KOPT-K1 (cell line): ENCODE measurements around the gene VAC14.
A peak's percentile ranks its signal among the peaks of the same experiment; 100 is the strongest.
"Not testable (repeated sequence)": the region's sequence is repeated elsewhere in the genome, so short reads cannot be mapped to it uniquely, and the experiment has no call there.

Source experiments
- H3K27ac ChIP-seq: fragments of 200-600 bp; sonication (generic); 2 replicates; pipeline ENCODE4 v1.5.1; 2016; ENCODE audit warnings: antibody characterized with exemption, mild to moderate bottlenecking, low read depth, low read length; ENCODE audit not compliant: poor library complexity, severe bottlenecking
- H3K36me3 ChIP-seq: fragments of 200-600 bp; sonication (generic); 2 replicates; pipeline ENCODE4 v1.5.1; 2017; ENCODE audit warnings: antibody characterized with exemption, mild to moderate bottlenecking, low read length, moderate library complexity; ENCODE audit not compliant: insufficient read depth
- H3K9me3 ChIP-seq: fragments of 200-600 bp; sonication (generic); 2 replicates; pipeline ENCODE4 v1.5.1; 2017; ENCODE audit warnings: antibody characterized with exemption, low read length, mild to moderate bottlenecking; ENCODE audit not compliant: insufficient read depth, poor library complexity, severe bottlenecking

Gene VAC14

GRCh38 chr16:70800781-70801480 is at the start of gene VAC14:
Gene VAC14 (minus strand): TSS chr16:70801158. CDS start chr16:70800900, 258 bp downstream.
- peaks cover 25% of the 10 kb centered on the region; the same call in 1 of the 2 replicates for H3K36me3 ChIP-seq
- peak within 1 kb of the TSS; percentile 62 for H3K27ac ChIP-seq
- H3K9me3 ChIP-seq: peaks cover 23% of the 10 kb centered on the region

GRCh38 chr16:70823498-70824118 is 22.6 kb upstream of the VAC14 start:
- H3K36me3 ChIP-seq, H3K27ac ChIP-seq, H3K9me3 ChIP-seq: not testable (repeated sequence)

GRCh38 chr16:70822734-70823133 is 21.8 kb upstream of the VAC14 start:
- H3K9me3 ChIP-seq, H3K27ac ChIP-seq, H3K36me3 ChIP-seq: not testable (repeated sequence)

GRCh38 chr16:70818088-70818487 is 17.1 kb upstream of the VAC14 start:
- not testable (repeated sequence) for H3K9me3 ChIP-seq, H3K36me3 ChIP-seq, H3K27ac ChIP-seq

- Histone ChIP-seq H3K27ac (no peak overlapping the region), H3K9me3 (peaks cover 3% of the 10 kb centered on the region), H3K36me3 (no peaks in the 10 kb centered on the region)
Observed at GRCh38 chr16:70809392-70810060, 8.6 kb upstream of the VAC14 start.

- no peaks in the 10 kb centered on the region for H3K36me3 ChIP-seq
- peaks cover 15% of the 10 kb centered on the region for H3K9me3 ChIP-seq
- H3K27ac ChIP-seq: no peak overlapping the region
Observed at GRCh38 chr16:70808371-70808770, 7.4 kb upstream of the VAC14 start.

GRCh38 chr16:70805787-70806186 is 4.8 kb upstream of the VAC14 start:
- no peaks in the 10 kb centered on the region for H3K36me3 ChIP-seq
- peaks cover 23% of the 10 kb centered on the region for H3K9me3 ChIP-seq
- H3K27ac ChIP-seq: no peak overlapping the region

GRCh38 chr16:70805380-70805779 is 4.4 kb upstream of the VAC14 start:
- peaks cover 23% of the 10 kb centered on the region for H3K9me3 ChIP-seq
- H3K27ac ChIP-seq: no peak overlapping the region
- no peaks in the 10 kb centered on the region for H3K36me3 ChIP-seq

- Histone ChIP-seq H3K36me3 (no peaks in the 10 kb centered on the region), H3K9me3 (peaks cover 23% of the 10 kb centered on the region), H3K27ac (no peak overlapping the region)
Observed at GRCh38 chr16:70804734-70805169, 3.8 kb upstream of the VAC14 start.

GRCh38 chr16:70804153-70804733 is 3.3 kb upstream of the VAC14 start:
- Histone ChIP-seq H3K9me3 (peaks cover 23% of the 10 kb centered on the region), H3K36me3 (0 out of 2 replicates have a peak, but pooled peaks cover 1% of the 10 kb centered on the region), H3K27ac (no peak overlapping the region)

GRCh38 chr16:70803319-70803718 is 2.4 kb upstream of the VAC14 start:
- Histone ChIP-seq H3K36me3 (peaks cover 11% of the 10 kb centered on the region; the same call in 1 of the 2 replicates), H3K27ac (no peak overlapping the region), H3K9me3 (peaks cover 23% of the 10 kb centered on the region)

- Histone ChIP-seq H3K27ac (no peak overlapping the region), H3K9me3 (peaks cover 23% of the 10 kb centered on the region), H3K36me3 (peaks cover 25% of the 10 kb centered on the region; the same call in 1 of the 2 replicates)
Observed at GRCh38 chr16:70801611-70802010, 653 bp upstream of the VAC14 start.

GRCh38 chr16:70800311-70800710 is 647 bp downstream of the VAC14 start:
- Histone ChIP-seq H3K27ac (peak overlapping the region; percentile 62), H3K36me3 (peaks cover 25% of the 10 kb centered on the region; the same call in 1 of the 2 replicates), H3K9me3 (peaks cover 23% of the 10 kb centered on the region)

GRCh38 chr16:70796301-70796700 is 4.7 kb downstream of the VAC14 start:
- peaks cover 25% of the 10 kb centered on the region; the same call in 1 of the 2 replicates for H3K36me3 ChIP-seq
- H3K9me3 ChIP-seq: no peaks in the 10 kb centered on the region
- H3K27ac ChIP-seq: no peak overlapping the region

GRCh38 chr16:70795296-70795912 is 5.6 kb downstream of the VAC14 start:
- Histone ChIP-seq H3K36me3 (peaks cover 25% of the 10 kb centered on the region; the same call in 1 of the 2 replicates), H3K27ac (no peak overlapping the region), H3K9me3 (no peaks in the 10 kb centered on the region)
